ENCODE results near the gene DMRTA2.

DMRTA2 gene

DNA sequence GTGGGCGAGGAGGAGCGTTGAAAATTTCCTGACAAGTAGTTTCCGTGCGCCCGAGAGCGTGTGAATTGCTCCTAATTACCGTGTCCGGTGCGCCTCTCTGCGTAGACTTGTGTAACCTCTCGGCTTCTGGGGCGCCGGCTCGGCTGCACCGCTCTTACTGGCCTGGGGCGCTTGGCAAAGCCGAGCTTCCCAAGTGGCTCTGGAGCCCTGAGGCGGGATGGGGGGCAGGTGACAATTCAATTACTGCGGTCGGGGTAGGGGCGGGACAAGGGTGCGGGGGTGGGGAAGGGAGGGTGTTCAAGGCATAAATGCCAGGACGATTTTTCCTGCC, 392 bp upstream of the DMRTA2 start:
- Histone ChIP-seq H3K36me3 (ENCODE audit: insufficient read depth, insufficient read length, low read length) (no peaks in the 10 kb centered on the region), H3K9me3 (ENCODE audit: insufficient read depth, low read length) (no peaks in the 10 kb centered on the region), H3K4me3 (ENCODE audit: insufficient read length, low read depth) (no peak overlapping the region), H3K27me3 (ENCODE audit: insufficient read depth, insufficient read length) (peaks cover 100% of the 10 kb centered on the region), H3K4me1 (ENCODE audit: insufficient read depth, insufficient read length) (peaks cover 27% of the 10 kb centered on the region), H3K9ac (ENCODE audit: insufficient read length, low read depth) (no peak overlapping the region)
- peak; percentile 27 for TF ChIP-seq SUZ12 (IDR thresholded peaks at IDR 0.05; ENCODE audit: extremely low read depth, insufficient read depth, insufficient read length)
- TF ChIP-seq YY1 (IDR thresholded peaks at IDR 0.05; ENCODE audit: insufficient read depth, insufficient read length), result no peak
- no peak for TF ChIP-seq ZNF274 (IDR thresholded peaks at IDR 0.05; ENCODE audit: low read depth, low read length)
- DNase-seq (ENCODE audit: low read depth, low spot score), result no peak

DNA sequence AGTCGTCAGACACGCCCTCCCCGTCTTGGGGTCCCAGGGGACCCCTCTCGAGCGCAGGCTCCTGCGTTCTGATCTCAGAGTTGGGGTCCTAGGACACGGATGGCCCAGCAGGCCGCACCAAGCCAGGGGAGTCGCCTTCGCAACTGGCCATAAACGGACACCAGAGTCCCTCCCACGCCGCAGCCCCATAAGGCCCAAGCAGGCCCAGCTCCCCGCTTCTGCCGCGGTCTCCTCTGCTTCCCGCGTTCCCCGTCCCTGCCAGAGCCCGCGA, 633 bp downstream of the DMRTA2 start:
- TF ChIP-seq YY1 (IDR thresholded peaks at IDR 0.05; ENCODE audit: insufficient read depth, insufficient read length), result no peak
- no peak for TF ChIP-seq ZNF274 (IDR thresholded peaks at IDR 0.05; ENCODE audit: low read depth, low read length)
- peak; percentile 87 for TF ChIP-seq SUZ12 (IDR thresholded peaks at IDR 0.05; ENCODE audit: extremely low read depth, insufficient read depth, insufficient read length)
- H3K9ac ChIP-seq (ENCODE audit: insufficient read length, low read depth), result peak overlapping the region; percentile 59
- no peak for DNase-seq (ENCODE audit: low read depth, low spot score)
- H3K4me3 ChIP-seq (ENCODE audit: insufficient read length, low read depth), result peak overlapping the region; percentile 39
- peaks cover 28% of the 10 kb centered on the region for H3K4me1 ChIP-seq (ENCODE audit: insufficient read depth, insufficient read length)
- H3K27me3 ChIP-seq (ENCODE audit: insufficient read depth, insufficient read length), result peaks cover 100% of the 10 kb centered on the region
- no peaks in the 10 kb centered on the region for H3K36me3 ChIP-seq (ENCODE audit: insufficient read depth, insufficient read length, low read length)
- no peaks in the 10 kb centered on the region for H3K9me3 ChIP-seq (ENCODE audit: insufficient read depth, low read length)

DNA sequence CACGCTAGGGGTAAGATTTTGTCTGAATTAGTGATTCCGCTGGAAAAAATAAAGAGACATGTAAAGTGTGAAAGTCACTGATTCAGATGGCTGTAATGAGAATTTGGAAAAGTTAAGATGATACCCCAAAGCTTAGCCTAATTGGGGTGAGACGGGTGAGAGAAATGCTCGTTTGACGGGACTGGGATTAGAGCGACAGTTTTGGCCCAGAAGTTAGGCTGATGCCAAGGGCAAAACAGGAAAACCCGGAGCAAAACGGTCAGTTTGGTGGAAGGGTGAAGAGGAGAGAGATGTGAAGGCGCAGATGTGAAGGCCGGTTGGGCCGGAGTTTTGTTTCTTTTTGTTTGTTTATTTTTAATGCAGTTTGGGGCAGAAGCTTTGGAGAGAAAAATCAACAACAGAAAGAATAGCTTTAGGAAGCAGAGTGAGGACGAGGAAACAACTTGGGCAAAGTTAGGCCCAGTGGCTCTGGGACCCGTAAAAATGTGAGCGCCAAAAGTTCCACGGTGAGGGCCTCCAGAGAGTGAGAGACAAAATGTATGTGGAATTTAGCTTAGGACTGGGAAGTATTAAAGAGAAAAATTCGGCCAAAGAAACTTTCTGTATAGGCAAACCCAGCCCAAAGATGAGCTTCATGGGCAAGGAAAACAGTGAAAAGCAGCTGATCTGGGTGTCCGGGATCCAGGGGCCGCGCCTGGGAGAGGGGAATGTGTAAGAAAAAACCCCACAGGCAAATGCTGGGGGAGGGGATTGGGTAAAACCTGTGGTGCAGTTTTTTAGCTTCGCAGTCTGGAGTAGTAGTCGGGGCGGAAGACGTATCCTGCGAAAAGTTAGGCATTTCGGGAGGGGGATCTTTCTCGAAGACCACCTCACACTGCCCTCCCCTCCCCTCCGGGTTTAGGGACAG, 1.2 kb downstream of the DMRTA2 start:
- H3K27me3 ChIP-seq (ENCODE audit: insufficient read depth, insufficient read length), result peaks cover 100% of the 10 kb centered on the region
- H3K4me3 ChIP-seq (ENCODE audit: insufficient read length, low read depth), result peak overlapping the region; percentile 39
- TF ChIP-seq SUZ12 (IDR thresholded peaks at IDR 0.05; ENCODE audit: extremely low read depth, insufficient read depth, insufficient read length) (peak; percentile 84), YY1 (IDR thresholded peaks at IDR 0.05; ENCODE audit: insufficient read depth, insufficient read length) (no peak), ZNF274 (IDR thresholded peaks at IDR 0.05; ENCODE audit: low read depth, low read length) (no peak)
- H3K36me3 ChIP-seq (ENCODE audit: insufficient read depth, insufficient read length, low read length), result no peaks in the 10 kb centered on the region
- no peaks in the 10 kb centered on the region for H3K9me3 ChIP-seq (ENCODE audit: insufficient read depth, low read length)
- peak overlapping the region; percentile 59 for H3K9ac ChIP-seq (ENCODE audit: insufficient read length, low read depth)
- DNase-seq (ENCODE audit: low read depth, low spot score), result no peak
- peaks cover 29% of the 10 kb centered on the region for H3K4me1 ChIP-seq (ENCODE audit: insufficient read depth, insufficient read length)

DNA sequence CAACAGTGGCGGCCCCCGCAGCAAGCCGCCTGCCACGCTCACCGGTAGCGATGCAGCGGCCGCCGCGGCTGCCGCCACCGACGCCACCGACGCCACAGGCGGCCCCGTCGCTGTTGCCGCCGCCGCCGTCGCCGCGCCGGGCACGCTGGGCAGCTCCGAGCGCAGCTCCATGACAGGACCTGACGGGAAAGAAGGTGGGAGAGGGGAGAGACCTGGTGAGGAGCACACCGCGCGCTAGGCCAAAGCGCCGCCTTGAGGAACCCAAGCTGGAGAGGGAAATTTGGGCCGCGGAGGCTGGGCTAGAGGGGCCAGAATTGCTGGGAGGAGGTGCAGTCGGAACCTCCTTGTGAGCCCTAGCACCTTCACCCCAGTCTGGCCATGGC, 1.9 kb downstream of the DMRTA2 start:
- Histone ChIP-seq H3K9me3 (ENCODE audit: insufficient read depth, low read length) (no peaks in the 10 kb centered on the region), H3K4me3 (ENCODE audit: insufficient read length, low read depth) (peak overlapping the region; percentile 17), H3K27me3 (ENCODE audit: insufficient read depth, insufficient read length) (peaks cover 100% of the 10 kb centered on the region), H3K4me1 (ENCODE audit: insufficient read depth, insufficient read length) (peaks cover 30% of the 10 kb centered on the region), H3K9ac (ENCODE audit: insufficient read length, low read depth) (no peak overlapping the region), H3K36me3 (ENCODE audit: insufficient read depth, insufficient read length, low read length) (no peaks in the 10 kb centered on the region)
- TF ChIP-seq YY1 (IDR thresholded peaks at IDR 0.05; ENCODE audit: insufficient read depth, insufficient read length), result no peak
- peak; percentile 85 for TF ChIP-seq SUZ12 (IDR thresholded peaks at IDR 0.05; ENCODE audit: extremely low read depth, insufficient read depth, insufficient read length)
- TF ChIP-seq ZNF274 (IDR thresholded peaks at IDR 0.05; ENCODE audit: low read depth, low read length), result no peak
- DNase-seq (ENCODE audit: low read depth, low spot score), result no peak

DNA sequence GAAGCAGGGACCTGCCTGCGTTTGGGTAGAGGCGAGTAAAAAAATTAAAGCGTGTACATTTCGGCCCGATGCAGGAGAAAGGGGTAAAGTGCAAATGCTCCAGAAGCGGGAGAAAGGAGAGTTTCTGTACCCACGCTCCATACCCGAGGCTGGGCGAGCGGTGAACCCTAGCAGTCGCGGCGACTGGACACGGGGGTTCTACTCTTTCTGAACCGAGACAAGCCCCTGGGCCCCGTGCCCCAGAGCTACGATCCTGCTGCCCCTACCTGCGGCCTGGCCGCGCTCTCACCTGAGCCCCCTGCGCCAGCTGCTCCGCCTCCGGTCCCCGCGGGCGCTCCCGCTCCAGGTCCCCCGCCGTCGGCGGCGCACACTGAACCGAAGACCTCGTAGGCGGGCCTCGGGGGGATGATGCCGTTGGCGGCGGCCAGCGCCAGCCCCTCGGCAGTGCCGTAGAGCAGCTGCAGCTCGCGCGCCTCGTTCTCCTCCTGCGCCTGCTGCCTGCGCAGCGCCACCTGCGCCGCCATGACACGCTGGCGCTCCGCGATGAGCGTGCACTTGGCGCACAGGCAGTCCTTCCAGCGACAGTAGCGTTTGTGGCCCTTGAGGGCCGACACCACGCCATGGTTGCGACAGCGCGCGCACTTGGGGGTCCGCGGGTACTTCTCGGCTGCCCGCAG, 2.4 kb downstream of the DMRTA2 start:
- Histone ChIP-seq H3K4me3 (ENCODE audit: insufficient read length, low read depth) (peak overlapping the region; percentile 17), H3K27me3 (ENCODE audit: insufficient read depth, insufficient read length) (peaks cover 100% of the 10 kb centered on the region), H3K9ac (ENCODE audit: insufficient read length, low read depth) (no peak overlapping the region), H3K36me3 (ENCODE audit: insufficient read depth, insufficient read length, low read length) (no peaks in the 10 kb centered on the region), H3K9me3 (ENCODE audit: insufficient read depth, low read length) (no peaks in the 10 kb centered on the region), H3K4me1 (ENCODE audit: insufficient read depth, insufficient read length) (peaks cover 25% of the 10 kb centered on the region)
- no peak for DNase-seq (ENCODE audit: low read depth, low spot score)
- TF ChIP-seq SUZ12 (IDR thresholded peaks at IDR 0.05; ENCODE audit: extremely low read depth, insufficient read depth, insufficient read length) (peak; percentile 100), YY1 (IDR thresholded peaks at IDR 0.05; ENCODE audit: insufficient read depth, insufficient read length) (peak; percentile 46), ZNF274 (IDR thresholded peaks at IDR 0.05; ENCODE audit: low read depth, low read length) (no peak)

DNA sequence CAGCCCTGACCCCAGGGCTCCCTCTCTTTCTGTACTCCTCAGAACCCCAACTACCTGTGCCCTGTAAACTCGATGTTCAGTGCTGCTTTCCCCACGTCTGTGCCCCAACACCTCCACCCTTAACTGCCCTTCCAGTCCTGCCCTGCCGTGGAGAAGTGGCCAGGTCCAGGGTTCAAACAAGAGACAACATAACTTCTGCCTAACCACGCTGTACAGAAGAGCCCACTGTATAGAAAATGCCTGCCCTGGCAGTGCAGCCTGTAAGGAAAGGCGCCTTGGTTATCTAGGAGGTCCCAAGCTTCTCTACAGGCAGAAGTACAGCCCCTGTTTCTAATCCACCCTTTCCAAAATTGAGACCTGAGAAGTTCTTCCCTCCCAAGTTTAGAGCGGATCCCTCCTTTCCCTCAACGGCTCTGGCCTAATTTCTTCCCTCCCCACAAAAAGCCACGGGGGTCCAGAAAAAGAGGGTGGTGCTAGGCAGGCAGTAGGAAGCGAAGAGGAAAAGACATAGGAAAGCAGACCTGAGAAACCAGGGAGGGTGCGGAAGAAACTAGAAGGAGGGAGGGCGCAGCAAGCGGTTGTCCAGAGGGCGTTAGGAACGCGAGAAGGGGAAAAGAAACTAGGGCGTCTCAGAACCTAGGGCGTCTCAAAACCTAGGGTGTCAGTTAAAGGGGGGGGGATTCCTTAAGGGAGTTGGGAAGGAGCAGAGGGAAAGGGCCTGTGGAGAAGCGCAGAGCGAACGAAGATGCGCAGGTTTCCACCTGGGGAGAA, 3.2 kb downstream of the DMRTA2 start:
- Histone ChIP-seq H3K4me3 (ENCODE audit: insufficient read length, low read depth) (no peak overlapping the region), H3K9me3 (ENCODE audit: insufficient read depth, low read length) (no peaks in the 10 kb centered on the region), H3K4me1 (ENCODE audit: insufficient read depth, insufficient read length) (peaks cover 28% of the 10 kb centered on the region), H3K9ac (ENCODE audit: insufficient read length, low read depth) (no peak overlapping the region), H3K27me3 (ENCODE audit: insufficient read depth, insufficient read length) (peaks cover 100% of the 10 kb centered on the region), H3K36me3 (ENCODE audit: insufficient read depth, insufficient read length, low read length) (no peaks in the 10 kb centered on the region)
- no peak for DNase-seq (ENCODE audit: low read depth, low spot score)
- no peak for TF ChIP-seq SUZ12 (IDR thresholded peaks at IDR 0.05; ENCODE audit: extremely low read depth, insufficient read depth, insufficient read length)
- no peak for TF ChIP-seq ZNF274 (IDR thresholded peaks at IDR 0.05; ENCODE audit: low read depth, low read length)
- no peak for TF ChIP-seq YY1 (IDR thresholded peaks at IDR 0.05; ENCODE audit: insufficient read depth, insufficient read length)
